HepG2 (cell line): ENCODE results near the gene RAD50. TPM values are rescaled to one million over a fixed set of nuclear protein-coding genes. Genes with fewer than 3 reads are reported as not detected.

Experiments used
- ATAC-seq: fragments of 200-7000 bp; cut with Tn5 transposase; 3 replicates; pipeline ENCODE4 v1.9.1; 2020; ENCODE audit warnings: mild to moderate bottlenecking, moderate library complexity
- BruUV-seq: library from RNA; stranded (reverse); fragments of 400-500 nt; replicated peaks from 2 replicates; lab custom pipeline; 2021; lab: Mats Ljungman, UMichigan
- CTCF ChIA-PET: fragments of 300-600 bp; formaldehyde crosslinking; extraction: SDS; loops from one replicate; lab custom pipeline; 2021; ENCODE audit warnings: low total read pairs, inconsistent platforms, low intra/inter-chr PET ratio; lab: Yijun Ruan, JAX
- POLR2A ChIA-PET: fragments of 350-600 bp; sonication (Branson Sonifier 250); formaldehyde crosslinking; loops from one replicate; lab custom pipeline; 2020; ENCODE audit warnings: antibody characterized with exemption, inconsistent platforms; lab: Yijun Ruan, JAX
- DNase-seq: peaks from one replicate; pipeline ENCODE4 v3.0.0-alpha.2; 2015; ENCODE audit warnings: low spot score
- FAIRE-seq: peaks from 3 replicates; lab custom pipeline; 2011; peaks lifted over from hg19 to GRCh38; lab: Jason Lieb, UNC
- H2AFZ ChIP-seq: one replicate; pipeline ENCODE4 v1.6.1; 2011; ENCODE audit warnings: low read length, inconsistent platforms
- H3K27ac ChIP-seq: fragments of 300-600 bp; 3 replicates; pipeline ENCODE4 v1.8.0; 2011; ENCODE audit warnings: mixed run types, mild to moderate bottlenecking, mixed read lengths, low read length, inconsistent platforms; ENCODE audit not compliant: insufficient read depth; ENCODE audit errors: extremely low read length
- H3K27me3 ChIP-seq, 2 experiments: fragments of 200-600 bp in 1 of 2; 2 replicates in 1 of 2; 3 replicates in 1 of 2; pipeline versions ENCODE4 v1.6.0 to v1.8.0; 2011; ENCODE audit warnings: low read length in 2 of 2, mild to moderate bottlenecking in 2 of 2, moderate library complexity in 2 of 2, inconsistent platforms in 1 of 2; ENCODE audit not compliant: insufficient read depth in 2 of 2, control insufficient read depth in 1 of 2
- H3K36me3 ChIP-seq, 2 experiments: fragments of 200-600 bp in 1 of 2; replicated peaks in 1 of 2; 2 replicates in 1 of 2; 3 replicates in 1 of 2; pipeline versions ENCODE4 v1.5.1 to v1.8.0; 2011; ENCODE audit warnings: low read length in 2 of 2, inconsistent platforms in 1 of 2; ENCODE audit not compliant: insufficient read depth in 2 of 2, control insufficient read depth in 1 of 2
- H3K4me1 ChIP-seq: 2 replicates; pipeline ENCODE4 v1.5.1; 2012; ENCODE audit warnings: low read length, inconsistent platforms; ENCODE audit not compliant: insufficient read depth
- H3K4me2 ChIP-seq: 2 replicates; pipeline ENCODE4 v1.6.0; 2011; ENCODE audit warnings: low read depth, low read length, inconsistent platforms
- H3K4me3 ChIP-seq, 3 experiments: fragments of 200-600 bp in 1 of 3; sonication (generic), shearing (Covaris generic) in 1 of 3; replicated peaks in 1 of 3; 2 replicates each; pipeline ENCODE4 v1.5.1; 2011 to 2016; ENCODE audit warnings: low read length in 3 of 3, inconsistent platforms in 2 of 3, low read depth in 2 of 3, mild to moderate bottlenecking in 2 of 3, control low read depth in 1 of 3, mixed read lengths in 1 of 3; ENCODE audit not compliant: insufficient read depth in 1 of 3
- H3K79me2 ChIP-seq: one replicate; pipeline ENCODE4 v1.6.1; 2011; ENCODE audit warnings: low read length, inconsistent platforms; ENCODE audit not compliant: insufficient read depth
- H3K9ac ChIP-seq: 2 replicates; pipeline ENCODE4 v1.6.0; 2011; ENCODE audit warnings: mild to moderate bottlenecking, low read depth, low read length, inconsistent platforms; ENCODE audit not compliant: insufficient read depth
- H3K9me3 ChIP-seq: 2 replicates; pipeline ENCODE4 v1.5.1; 2012; ENCODE audit warnings: mild to moderate bottlenecking, low read length
- H4K20me1 ChIP-seq: 2 replicates; pipeline ENCODE4 v1.6.0; 2011; ENCODE audit warnings: inconsistent platforms, mild to moderate bottlenecking, low read length, moderate library complexity; ENCODE audit not compliant: insufficient read depth
- BCL6 ChIP-seq: IDR thresholded peaks from 2 replicates; pipeline ENCODE4 v1.6.1; 2016; ENCODE audit warnings: missing genetic modification reagents, missing compliant biosample characterization
- CHCHD3 ChIP-seq: sonication (generic); formaldehyde crosslinking; IDR thresholded peaks from 2 replicates; pipeline ENCODE4 v1.8.0; 2022; ENCODE audit warnings: mild to moderate bottlenecking, missing genetic modification reagents, moderate library complexity
- PAF1 ChIP-seq: IDR thresholded peaks from 2 replicates; pipeline ENCODE4 v1.6.1; 2016; ENCODE audit warnings: missing genetic modification reagents, missing compliant biosample characterization
- ZNF569 ChIP-seq: sonication (generic); formaldehyde crosslinking; IDR thresholded peaks from 2 replicates; pipeline ENCODE4 v1.5.0; 2020; ENCODE audit warnings: mild to moderate bottlenecking, missing genetic modification reagents, moderate library complexity, borderline replicate concordance
- ZNF704 ChIP-seq: sonication (generic); formaldehyde crosslinking; IDR thresholded peaks from 2 replicates; pipeline ENCODE4 v1.8.1; 2023; ENCODE audit warnings: mild to moderate bottlenecking, inconsistent platforms, moderate library complexity, missing genetic modification reagents, borderline replicate concordance
- ZNF766 ChIP-seq: sonication (generic); formaldehyde crosslinking; IDR thresholded peaks from 2 replicates; pipeline ENCODE4 v1.5.0; 2020; ENCODE audit warnings: missing genetic modification reagents, borderline replicate concordance
- ZNF839 ChIP-seq: sonication (generic); formaldehyde crosslinking; IDR thresholded peaks from 2 replicates; pipeline ENCODE4 v1.4.0; 2020; ENCODE audit warnings: missing genetic modification reagents, mild to moderate bottlenecking, borderline replicate concordance
- ZNF841 ChIP-seq: sonication (generic); formaldehyde crosslinking; IDR thresholded peaks from 2 replicates; pipeline ENCODE4 v1.8.1; 2023; ENCODE audit warnings: missing genetic modification reagents, borderline replicate concordance
- WGBS: methylation state at CpG from one replicate; pipeline ENCODE4 v1.1.6; 2017; ENCODE audit warnings: low lambda C conversion rate; 5-methylcytosine and 5-hydroxymethylcytosine counted together
- in situ Hi-C: cut with HindIII; loops from 2 replicates; pipeline ENCODE4 v1.10.0; 2017; ENCODE audit warnings: low pct_unique_long_range_greater_than_20kb; ENCODE audit not compliant: extremely low pct_ligation_motif_present
- intact Hi-C: fragments of 100-400 bp; cut with micrococcal nuclease; formaldehyde crosslinking; loops from one replicate; pipeline ENCODE4 v1.10.0; 2022; ENCODE audit not compliant: unreplicated experiment
- polyA plus RNA-seq, 8 experiments: library from polyadenylated mRNA; depleted of rRNA in 3 of 8; stranded (reverse) in 7 of 8; unstranded in 1 of 8; fragments of >200 nt; fragmentation: Illumina TruSeq in 4 of 8; extraction: Trizol in 4 of 8; gene quantifications; 2 replicates each; pipeline versions ENCODE4 v1.2.1 to v1.2.3, GENCODE V29; 2011 to 2016; ENCODE audit warnings: low read depth in 4 of 8, missing spikeins in 1 of 8, mixed read lengths in 1 of 8; ENCODE audit not compliant: insufficient read depth in 1 of 8
- total RNA-seq, 5 experiments: library from RNA; depleted of rRNA; stranded (reverse); fragments of >200 nt; fragmentation: Illumina TruSeq; extraction: Trizol; gene quantifications; 2 replicates each; pipeline ENCODE4 v1.2.3, GENCODE V29; 2016; ENCODE audit warnings: low read depth in 1 of 5
- TF ChIP-seq, protein P1 (sequence below), 2 experiments: fragments of 450-650 bp in 1 of 2; sonication (generic) in 1 of 2; formaldehyde crosslinking; IDR thresholded peaks; 2 replicates each; pipeline versions ENCODE4 v1.5.0 to v1.8.0; 2020 to 2022; ENCODE audit warnings: mild to moderate bottlenecking in 1 of 2, missing genetic modification reagents in 1 of 2
- TF ChIP-seq, protein P2 (sequence below): sonication (generic); formaldehyde crosslinking; IDR thresholded peaks from 2 replicates; pipeline ENCODE4 v1.5.1; 2020; ENCODE audit warnings: mild to moderate bottlenecking, missing genetic modification reagents, borderline replicate concordance
- TF ChIP-seq, protein P3 (sequence below): sonication (generic); formaldehyde crosslinking; IDR thresholded peaks from 2 replicates; pipeline ENCODE4 v1.5.1; 2020; ENCODE audit warnings: missing genetic modification reagents, mild to moderate bottlenecking, borderline replicate concordance

RAD50 gene
- total and polyA plus RNA-seq, 2 of the 13 experiments (the other 11 are each of a cell fraction or from before 2014, with no cell fraction given), result 19.2 to 23.4 TPM

GRCh38 chr5:132651838-132652469 lies 95.2 kb downstream of the RAD50 start:
- no TSS peak for BruUV-seq
- FAIRE-seq, result no peak
- POLR2A ChIA-PET, result no interaction called here
- no peak for ATAC-seq
- peaks cover 13% of the 10 kb centered on the region for H3K4me1 ChIP-seq
- intact Hi-C loops, result no loop called here
- no peak overlapping the region for H3K27ac ChIP-seq
- no peak overlapping the region for H3K9ac ChIP-seq
- no peaks in the 10 kb centered on the region for H3K36me3 ChIP-seq
- in situ Hi-C loops, result loop anchor here (25.0 kb wide), 1 partner anchor 265 kb away; no protein-coding TSS in a partner anchor
- WGBS, result 45% methylated on average over 4 of the region's 4 CpGs
- no peaks in the 10 kb centered on the region for H3K27me3 ChIP-seq
- H4K20me1 ChIP-seq, result no peaks in the 10 kb centered on the region
- H2AFZ ChIP-seq, result no peak overlapping the region
- H3K4me2 ChIP-seq, result no peak overlapping the region
- H3K4me3 ChIP-seq, result no peak overlapping the region
- no peak for DNase-seq
- no peaks in the 10 kb centered on the region for H3K79me2 ChIP-seq
- peaks cover 10% of the 10 kb centered on the region; the same call in 1 of the 2 replicates for H3K9me3 ChIP-seq
- CTCF ChIA-PET, result no interaction called here
- TF ChIP-seq, protein P1, sequence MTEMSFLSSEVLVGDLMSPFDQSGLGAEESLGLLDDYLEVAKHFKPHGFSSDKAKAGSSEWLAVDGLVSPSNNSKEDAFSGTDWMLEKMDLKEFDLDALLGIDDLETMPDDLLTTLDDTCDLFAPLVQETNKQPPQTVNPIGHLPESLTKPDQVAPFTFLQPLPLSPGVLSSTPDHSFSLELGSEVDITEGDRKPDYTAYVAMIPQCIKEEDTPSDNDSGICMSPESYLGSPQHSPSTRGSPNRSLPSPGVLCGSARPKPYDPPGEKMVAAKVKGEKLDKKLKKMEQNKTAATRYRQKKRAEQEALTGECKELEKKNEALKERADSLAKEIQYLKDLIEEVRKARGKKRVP (CRISPR knock-in tag; IDR thresholded peaks at IDR 0.05), result no peak
- no peak for TF ChIP-seq ZNF839 (CRISPR knock-in tag)
- no peak for TF ChIP-seq CHCHD3 (CRISPR knock-in tag)
- no peak for TF ChIP-seq BCL6 (CRISPR knock-in tag)
- TF ChIP-seq PAF1 (CRISPR knock-in tag), result no peak
- TF ChIP-seq, protein P2, sequence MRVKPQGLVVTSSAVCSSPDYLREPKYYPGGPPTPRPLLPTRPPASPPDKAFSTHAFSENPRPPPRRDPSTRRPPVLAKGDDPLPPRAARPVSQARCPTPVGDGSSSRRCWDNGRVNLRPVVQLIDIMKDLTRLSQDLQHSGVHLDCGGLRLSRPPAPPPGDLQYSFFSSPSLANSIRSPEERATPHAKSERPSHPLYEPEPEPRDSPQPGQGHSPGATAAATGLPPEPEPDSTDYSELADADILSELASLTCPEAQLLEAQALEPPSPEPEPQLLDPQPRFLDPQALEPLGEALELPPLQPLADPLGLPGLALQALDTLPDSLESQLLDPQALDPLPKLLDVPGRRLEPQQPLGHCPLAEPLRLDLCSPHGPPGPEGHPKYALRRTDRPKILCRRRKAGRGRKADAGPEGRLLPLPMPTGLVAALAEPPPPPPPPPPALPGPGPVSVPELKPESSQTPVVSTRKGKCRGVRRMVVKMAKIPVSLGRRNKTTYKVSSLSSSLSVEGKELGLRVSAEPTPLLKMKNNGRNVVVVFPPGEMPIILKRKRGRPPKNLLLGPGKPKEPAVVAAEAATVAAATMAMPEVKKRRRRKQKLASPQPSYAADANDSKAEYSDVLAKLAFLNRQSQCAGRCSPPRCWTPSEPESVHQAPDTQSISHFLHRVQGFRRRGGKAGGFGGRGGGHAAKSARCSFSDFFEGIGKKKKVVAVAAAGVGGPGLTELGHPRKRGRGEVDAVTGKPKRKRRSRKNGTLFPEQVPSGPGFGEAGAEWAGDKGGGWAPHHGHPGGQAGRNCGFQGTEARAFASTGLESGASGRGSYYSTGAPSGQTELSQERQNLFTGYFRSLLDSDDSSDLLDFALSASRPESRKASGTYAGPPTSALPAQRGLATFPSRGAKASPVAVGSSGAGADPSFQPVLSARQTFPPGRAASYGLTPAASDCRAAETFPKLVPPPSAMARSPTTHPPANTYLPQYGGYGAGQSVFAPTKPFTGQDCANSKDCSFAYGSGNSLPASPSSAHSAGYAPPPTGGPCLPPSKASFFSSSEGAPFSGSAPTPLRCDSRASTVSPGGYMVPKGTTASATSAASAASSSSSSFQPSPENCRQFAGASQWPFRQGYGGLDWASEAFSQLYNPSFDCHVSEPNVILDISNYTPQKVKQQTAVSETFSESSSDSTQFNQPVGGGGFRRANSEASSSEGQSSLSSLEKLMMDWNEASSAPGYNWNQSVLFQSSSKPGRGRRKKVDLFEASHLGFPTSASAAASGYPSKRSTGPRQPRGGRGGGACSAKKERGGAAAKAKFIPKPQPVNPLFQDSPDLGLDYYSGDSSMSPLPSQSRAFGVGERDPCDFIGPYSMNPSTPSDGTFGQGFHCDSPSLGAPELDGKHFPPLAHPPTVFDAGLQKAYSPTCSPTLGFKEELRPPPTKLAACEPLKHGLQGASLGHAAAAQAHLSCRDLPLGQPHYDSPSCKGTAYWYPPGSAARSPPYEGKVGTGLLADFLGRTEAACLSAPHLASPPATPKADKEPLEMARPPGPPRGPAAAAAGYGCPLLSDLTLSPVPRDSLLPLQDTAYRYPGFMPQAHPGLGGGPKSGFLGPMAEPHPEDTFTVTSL (CRISPR knock-in tag), result no peak
- TF ChIP-seq ZNF841, result no peak
- TF ChIP-seq, protein P3, sequence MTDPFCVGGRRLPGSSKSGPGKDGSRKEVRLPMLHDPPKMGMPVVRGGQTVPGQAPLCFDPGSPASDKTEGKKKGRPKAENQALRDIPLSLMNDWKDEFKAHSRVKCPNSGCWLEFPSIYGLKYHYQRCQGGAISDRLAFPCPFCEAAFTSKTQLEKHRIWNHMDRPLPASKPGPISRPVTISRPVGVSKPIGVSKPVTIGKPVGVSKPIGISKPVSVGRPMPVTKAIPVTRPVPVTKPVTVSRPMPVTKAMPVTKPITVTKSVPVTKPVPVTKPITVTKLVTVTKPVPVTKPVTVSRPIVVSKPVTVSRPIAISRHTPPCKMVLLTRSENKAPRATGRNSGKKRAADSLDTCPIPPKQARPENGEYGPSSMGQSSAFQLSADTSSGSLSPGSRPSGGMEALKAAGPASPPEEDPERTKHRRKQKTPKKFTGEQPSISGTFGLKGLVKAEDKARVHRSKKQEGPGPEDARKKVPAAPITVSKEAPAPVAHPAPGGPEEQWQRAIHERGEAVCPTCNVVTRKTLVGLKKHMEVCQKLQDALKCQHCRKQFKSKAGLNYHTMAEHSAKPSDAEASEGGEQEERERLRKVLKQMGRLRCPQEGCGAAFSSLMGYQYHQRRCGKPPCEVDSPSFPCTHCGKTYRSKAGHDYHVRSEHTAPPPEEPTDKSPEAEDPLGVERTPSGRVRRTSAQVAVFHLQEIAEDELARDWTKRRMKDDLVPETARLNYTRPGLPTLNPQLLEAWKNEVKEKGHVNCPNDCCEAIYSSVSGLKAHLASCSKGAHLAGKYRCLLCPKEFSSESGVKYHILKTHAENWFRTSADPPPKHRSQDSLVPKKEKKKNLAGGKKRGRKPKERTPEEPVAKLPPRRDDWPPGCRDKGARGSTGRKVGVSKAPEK (CRISPR knock-in tag), result no peak
- no peak for TF ChIP-seq ZNF766 (CRISPR knock-in tag)
- no peak for TF ChIP-seq ZNF704 (CRISPR knock-in tag)
- TF ChIP-seq ZNF569 (CRISPR knock-in tag), result no peak
